ENCODE data around the gene ZNF487. TPM values are rescaled to one million over a fixed set of nuclear protein-coding genes. Genes with fewer than 3 reads are reported as not detected.

The ZNF487 gene
- total and polyA plus RNA-seq, 3 experiments from 2014 or later = 1.5 to 7.9 (median 4.2) TPM

DNA sequence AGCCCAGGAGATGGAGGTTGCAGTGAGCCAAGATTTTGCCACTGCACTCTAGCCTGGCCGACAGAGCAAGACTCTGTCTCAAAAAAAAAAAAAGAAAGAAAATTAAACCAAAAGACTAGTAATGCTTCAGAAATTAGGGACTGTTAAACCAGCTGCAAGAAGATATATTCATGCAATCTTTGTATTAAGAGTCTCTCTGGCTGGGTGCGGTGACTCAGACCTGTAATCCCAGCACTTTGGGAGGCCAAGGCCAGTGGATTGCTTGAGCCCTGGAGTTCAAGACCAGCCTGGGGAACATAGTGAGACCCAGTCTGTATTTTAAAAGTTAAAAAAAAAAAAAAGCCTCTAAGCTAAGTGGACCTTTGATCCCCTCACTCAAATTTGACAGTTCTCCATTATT lies 25.4 kb upstream of the ZNF487 start:
- ChIA-PET CTCF (interaction anchor here (1.0 to 1.3 kb wide), 2 partner anchors 10 to 22 kb away, joined by 3 read pairs; no protein-coding TSS in a partner anchor), POLR2A (no interaction called here)
- H3K27me3 ChIP-seq (ENCODE audit: insufficient read depth, low read length, poor library complexity, severe bottlenecking) = no peaks in the 10 kb centered on the region
- H3K4me3 ChIP-seq (ENCODE audit: low read length) = no peak overlapping the region
- H3K27ac ChIP-seq (ENCODE audit: low read depth, low read length) = no peak overlapping the region
- H3K4me1 Mint-ChIP-seq = peaks cover 6 to 11% (median 8%) of the 10 kb centered on the region in 3 donors
- H3K36me3 ChIP-seq (ENCODE audit: insufficient read depth, low read length) = no peaks in the 10 kb centered on the region
- H3K27me3 Mint-ChIP-seq = peaks cover 0 to 2% of the 10 kb centered on the region in 2 donors
- H3K27ac Mint-ChIP-seq = peak overlapping the region in 4 of 8 donors; percentile 4 to 98 (median 48)
- DNase-seq = no peak
- peak overlapping the region in 1 of 7 donors; percentile 80 for H3K4me3 Mint-ChIP-seq
- H3K9me3 Mint-ChIP-seq = no peaks in the 10 kb centered on the region
- H3K36me3 Mint-ChIP-seq = peaks cover 0 to 15% (median 0%) of the 10 kb centered on the region in 3 donors
- no peaks in the 10 kb centered on the region for H3K9me3 ChIP-seq (ENCODE audit: low read length)
- H3K4me1 ChIP-seq (ENCODE audit: insufficient read depth, low read length) = peaks cover 8% of the 10 kb centered on the region

DNA sequence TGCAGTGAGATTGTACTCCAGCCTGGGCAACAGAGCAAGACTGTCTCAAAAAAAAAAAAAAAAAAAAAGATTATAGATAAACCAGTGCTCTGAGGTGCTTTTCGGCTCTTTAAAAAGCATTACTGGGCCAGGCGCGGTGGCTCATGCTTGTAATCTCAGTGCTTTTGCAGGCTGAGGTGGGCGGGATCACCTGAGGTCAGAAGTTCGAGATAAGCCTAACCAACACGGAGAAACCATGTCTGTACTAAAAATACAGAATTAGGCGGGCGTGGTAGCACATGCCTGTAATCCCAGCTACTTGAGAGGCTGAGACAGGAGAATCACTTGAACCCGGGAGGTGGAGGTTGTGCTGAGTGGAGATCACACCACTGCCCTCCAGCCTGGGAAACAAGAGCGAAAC lies 21.4 kb upstream of the ZNF487 start:
- no peak for DNase-seq
- peaks cover 23 to 30% (median 25%) of the 10 kb centered on the region in 3 donors for H3K4me1 Mint-ChIP-seq
- no peak overlapping the region for H3K27ac ChIP-seq (ENCODE audit: low read depth, low read length)
- H3K4me1 ChIP-seq (ENCODE audit: insufficient read depth, low read length) = peaks cover 29% of the 10 kb centered on the region
- H3K9me3 Mint-ChIP-seq = no peaks in the 10 kb centered on the region
- no peaks in the 10 kb centered on the region for H3K9me3 ChIP-seq (ENCODE audit: low read length)
- no peaks in the 10 kb centered on the region for H3K27me3 Mint-ChIP-seq
- peaks cover 0 to under 1% (median 0%) of the 10 kb centered on the region in 3 donors for H3K36me3 Mint-ChIP-seq
- H3K27ac Mint-ChIP-seq = no peak overlapping the region
- H3K27me3 ChIP-seq (ENCODE audit: insufficient read depth, low read length, poor library complexity, severe bottlenecking) = no peaks in the 10 kb centered on the region
- ChIA-PET POLR2A (no interaction called here), CTCF (no interaction called here)
- no peak overlapping the region for H3K4me3 Mint-ChIP-seq
- H3K4me3 ChIP-seq (ENCODE audit: low read length) = no peak overlapping the region
- no peaks in the 10 kb centered on the region for H3K36me3 ChIP-seq (ENCODE audit: insufficient read depth, low read length)

DNA sequence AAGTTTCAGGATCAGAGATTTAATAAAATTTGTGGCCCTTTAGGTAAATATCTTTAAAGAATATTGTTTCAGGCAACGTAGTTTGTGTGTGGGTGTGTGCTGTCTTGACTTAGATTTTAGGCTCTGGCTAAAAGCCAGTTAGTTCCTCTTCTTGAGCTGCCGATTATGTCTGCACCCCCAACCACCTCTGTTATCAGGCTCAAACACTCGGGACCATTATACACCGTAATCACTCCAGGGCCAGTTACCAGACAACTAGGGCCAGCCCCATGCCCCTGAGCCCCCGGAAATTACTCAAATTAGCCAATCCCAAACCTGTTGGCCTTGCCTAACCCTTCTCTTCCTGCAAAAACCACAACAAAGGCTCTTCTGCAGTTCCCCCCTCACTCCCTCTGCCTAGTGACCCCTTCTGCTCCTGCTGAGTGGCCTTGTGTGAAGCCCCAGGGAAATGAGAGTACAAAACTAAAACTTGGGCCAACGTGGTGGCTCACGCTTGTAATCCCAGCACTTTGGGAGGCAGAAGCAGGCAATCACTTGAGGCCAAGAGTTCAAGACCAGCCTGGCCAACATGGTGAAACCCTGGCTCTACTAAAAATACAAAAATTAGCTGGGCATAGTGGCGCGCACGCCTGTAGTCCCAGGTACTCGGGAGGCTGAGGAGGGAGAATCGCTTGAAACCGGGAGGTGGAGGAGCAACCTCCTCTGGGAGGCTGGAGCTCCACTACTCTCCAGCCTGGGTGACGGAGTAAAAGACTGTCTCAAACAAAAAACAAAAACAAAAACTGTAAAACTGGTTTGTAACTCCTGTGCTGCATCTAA lies 18.8 kb upstream of the ZNF487 start:
- ChIA-PET CTCF (interaction anchor here (2.5 kb wide), 1 partner anchor 8 kb away, joined by 14 read pairs; the partner anchor contains the start of gene HNRNPF), POLR2A (interaction anchor here (0.6 to 2.9 kb wide), 4 partner anchors 9 to 25 kb away, joined by 3 to 24 read pairs (median 3); partner anchors contain the start of gene HNRNPF)
- H3K4me1 Mint-ChIP-seq = peaks cover 33 to 39% (median 38%) of the 10 kb centered on the region in 3 donors
- DNase-seq = peak; percentile 24 to 67 (median 51)
- H3K27me3 Mint-ChIP-seq = no peaks in the 10 kb centered on the region
- H3K9me3 Mint-ChIP-seq = no peaks in the 10 kb centered on the region
- Histone ChIP-seq H3K27ac (ENCODE audit: low read depth, low read length) (peak overlapping the region; percentile 82), H3K4me3 (ENCODE audit: low read length) (no peak overlapping the region), H3K36me3 (ENCODE audit: insufficient read depth, low read length) (no peaks in the 10 kb centered on the region), H3K4me1 (ENCODE audit: insufficient read depth, low read length) (peaks cover 37% of the 10 kb centered on the region), H3K27me3 (ENCODE audit: insufficient read depth, low read length, poor library complexity, severe bottlenecking) (no peaks in the 10 kb centered on the region), H3K9me3 (ENCODE audit: low read length) (no peaks in the 10 kb centered on the region)
- peak overlapping the region; percentile 61 to 73 (median 67) for H3K4me3 Mint-ChIP-seq
- H3K36me3 Mint-ChIP-seq = peaks cover 0 to 4% (median 0%) of the 10 kb centered on the region in 3 donors
- peak overlapping the region; percentile 90 to 100 (median 94) for H3K27ac Mint-ChIP-seq

DNA sequence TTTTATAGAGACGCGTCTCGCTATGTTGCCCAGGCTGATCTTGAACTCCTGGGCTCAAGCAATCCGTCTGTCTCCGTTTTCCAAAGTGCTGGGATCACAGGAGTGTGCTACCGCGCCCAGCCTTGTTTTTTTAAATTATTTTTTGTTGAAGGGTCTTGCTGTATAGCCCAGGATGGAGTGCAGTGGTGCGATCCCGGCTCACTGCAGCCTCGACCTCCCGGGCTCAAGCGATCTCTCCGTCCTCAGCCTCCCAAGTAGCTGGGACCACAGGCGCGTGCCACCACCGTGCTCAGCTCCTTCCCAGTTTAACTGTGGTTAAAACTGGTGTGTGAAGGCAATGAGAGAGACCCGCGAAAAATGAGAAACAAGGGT lies 16.9 kb upstream of the ZNF487 start:
- H3K27ac ChIP-seq (ENCODE audit: low read depth, low read length) = peak overlapping the region; percentile 88
- CTCF ChIA-PET = interaction anchor here (0.8 to 2.5 kb wide), 10 partner anchors 10 to 197 kb away, joined by 3 to 14 read pairs (median 4); partner anchors contain the start of genes HNRNPF and ZNF487
- H3K9me3 ChIP-seq (ENCODE audit: low read length) = no peaks in the 10 kb centered on the region
- Mint-ChIP-seq H3K4me3 (peak overlapping the region; percentile 75 to 94 (median 78)), H3K36me3 (peaks cover 0 to 4% (median 0%) of the 10 kb centered on the region in 3 donors), H3K27me3 (no peaks in the 10 kb centered on the region), H3K4me1 (peaks cover 33 to 39% (median 38%) of the 10 kb centered on the region in 3 donors), H3K27ac (peak overlapping the region; percentile 83 to 100 (median 95)), H3K9me3 (no peaks in the 10 kb centered on the region)
- H3K4me1 ChIP-seq (ENCODE audit: insufficient read depth, low read length) = peaks cover 37% of the 10 kb centered on the region
- no peaks in the 10 kb centered on the region for H3K27me3 ChIP-seq (ENCODE audit: insufficient read depth, low read length, poor library complexity, severe bottlenecking)
- DNase-seq = no peak
- peak overlapping the region; percentile 90 for H3K4me3 ChIP-seq (ENCODE audit: low read length)
- H3K36me3 ChIP-seq (ENCODE audit: insufficient read depth, low read length) = no peaks in the 10 kb centered on the region
- POLR2A ChIA-PET = interaction anchor here (1.0 to 2.9 kb wide), 6 partner anchors 11 to 153 kb away, joined by 3 to 24 read pairs (median 4); partner anchors contain the start of genes HNRNPF and ZNF487

DNA sequence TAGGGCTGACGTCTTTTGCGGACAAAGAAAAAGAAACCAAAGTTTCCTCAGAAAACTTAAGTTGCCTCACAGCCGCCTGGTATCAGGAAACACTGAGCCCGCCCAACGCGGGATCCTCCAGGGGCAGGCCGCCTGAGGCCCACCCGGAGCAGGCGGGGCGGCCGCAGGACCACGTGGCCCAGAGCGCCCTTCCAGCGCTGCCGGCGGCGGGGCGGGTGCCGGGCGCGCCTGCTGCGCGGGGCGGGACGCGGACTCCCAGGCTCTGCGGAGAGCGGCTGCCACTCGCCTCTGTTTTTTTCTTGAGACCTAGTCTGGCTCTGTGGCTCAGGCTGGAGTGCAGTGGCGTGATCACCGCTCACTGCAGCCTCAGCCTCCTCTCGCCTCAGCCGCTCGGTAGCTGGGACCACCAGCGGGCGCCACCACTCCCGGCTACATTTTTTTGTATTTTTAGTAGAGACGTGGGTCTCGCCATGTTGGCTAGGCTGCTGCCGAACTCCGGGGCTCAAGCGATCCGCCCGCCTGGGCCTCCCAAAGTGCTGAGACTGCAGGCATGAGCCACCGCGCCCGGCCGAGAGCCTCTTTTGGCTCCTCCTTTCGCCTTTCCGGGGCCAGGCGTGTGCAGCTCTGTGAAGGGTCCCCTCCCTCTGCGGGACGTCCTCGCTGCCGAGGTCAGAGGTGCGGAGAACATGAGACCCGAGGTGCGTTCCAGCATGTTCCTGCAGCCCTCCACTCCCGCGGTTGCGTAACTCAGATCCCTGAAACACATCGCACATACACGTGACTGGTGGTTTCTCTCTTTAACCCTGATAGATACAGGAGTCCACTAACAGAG lies 16.3 kb upstream of the ZNF487 start:
- DNase-seq = peak; percentile 78 to 91 (median 89)
- peak overlapping the region; percentile 92 to 94 (median 94) for H3K4me3 Mint-ChIP-seq
- H3K36me3 Mint-ChIP-seq = peaks cover 0 to 4% (median 0%) of the 10 kb centered on the region in 3 donors
- POLR2A ChIA-PET = interaction anchor here (0.6 to 2.9 kb wide), 8 partner anchors 8 to 152 kb away, joined by 3 to 24 read pairs (median 4); partner anchors contain the start of genes HNRNPF and ZNF487
- no peaks in the 10 kb centered on the region for H3K9me3 Mint-ChIP-seq
- CTCF ChIA-PET = interaction anchor here (0.8 to 2.1 kb wide), 11 partner anchors 9 to 198 kb away, joined by 3 to 11 read pairs (median 3); partner anchors contain the start of gene ZNF487
- no peaks in the 10 kb centered on the region for H3K27me3 ChIP-seq (ENCODE audit: insufficient read depth, low read length, poor library complexity, severe bottlenecking)
- peak overlapping the region; percentile 97 to 100 (median 98) for H3K27ac Mint-ChIP-seq
- H3K4me1 Mint-ChIP-seq = peaks cover 33 to 39% (median 38%) of the 10 kb centered on the region in 3 donors
- no peaks in the 10 kb centered on the region for H3K9me3 ChIP-seq (ENCODE audit: low read length)
- H3K27me3 Mint-ChIP-seq = no peaks in the 10 kb centered on the region
- H3K4me1 ChIP-seq (ENCODE audit: insufficient read depth, low read length) = peaks cover 37% of the 10 kb centered on the region
- H3K27ac ChIP-seq (ENCODE audit: low read depth, low read length) = peak overlapping the region; percentile 88
- H3K36me3 ChIP-seq (ENCODE audit: insufficient read depth, low read length) = no peaks in the 10 kb centered on the region
- H3K4me3 ChIP-seq (ENCODE audit: low read length) = peak overlapping the region; percentile 90

DNA sequence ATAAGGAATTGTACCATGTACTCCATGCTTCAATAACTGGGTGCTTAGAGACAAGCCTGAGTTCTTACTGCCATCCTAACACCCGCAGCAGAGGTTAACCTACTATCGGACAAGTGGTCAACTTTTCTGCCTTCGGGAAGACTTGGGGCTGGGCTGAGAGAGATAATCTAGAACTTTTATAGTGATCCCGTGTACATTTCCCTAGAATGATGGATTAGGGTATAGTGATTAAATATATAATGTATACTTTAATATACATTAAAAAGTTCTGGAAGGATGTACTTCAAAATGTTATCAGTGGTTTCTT lies 15.8 kb upstream of the ZNF487 start:
- POLR2A ChIA-PET = interaction anchor here (0.6 to 2.9 kb wide), 6 partner anchors 7 to 25 kb away, joined by 3 to 24 read pairs (median 4); partner anchors contain the start of genes HNRNPF and ZNF487
- Histone ChIP-seq H3K9me3 (ENCODE audit: low read length) (no peaks in the 10 kb centered on the region), H3K27me3 (ENCODE audit: insufficient read depth, low read length, poor library complexity, severe bottlenecking) (no peaks in the 10 kb centered on the region), H3K4me1 (ENCODE audit: insufficient read depth, low read length) (peaks cover 41% of the 10 kb centered on the region), H3K27ac (ENCODE audit: low read depth, low read length) (peak overlapping the region; percentile 88), H3K4me3 (ENCODE audit: low read length) (peak overlapping the region; percentile 90), H3K36me3 (ENCODE audit: insufficient read depth, low read length) (no peaks in the 10 kb centered on the region)
- Mint-ChIP-seq H3K27me3 (no peaks in the 10 kb centered on the region), H3K36me3 (peaks cover 0 to 4% (median 0%) of the 10 kb centered on the region in 3 donors), H3K4me3 (peak overlapping the region; percentile 92 to 94 (median 94)), H3K9me3 (no peaks in the 10 kb centered on the region), H3K27ac (peak overlapping the region; percentile 97 to 100 (median 98)), H3K4me1 (peaks cover 33 to 39% (median 38%) of the 10 kb centered on the region in 3 donors)
- DNase-seq = no peak
- CTCF ChIA-PET = interaction anchor here (0.8 to 2.1 kb wide), 7 partner anchors 9 to 30 kb away, joined by 3 to 11 read pairs (median 3); partner anchors contain the start of gene ZNF487

DNA sequence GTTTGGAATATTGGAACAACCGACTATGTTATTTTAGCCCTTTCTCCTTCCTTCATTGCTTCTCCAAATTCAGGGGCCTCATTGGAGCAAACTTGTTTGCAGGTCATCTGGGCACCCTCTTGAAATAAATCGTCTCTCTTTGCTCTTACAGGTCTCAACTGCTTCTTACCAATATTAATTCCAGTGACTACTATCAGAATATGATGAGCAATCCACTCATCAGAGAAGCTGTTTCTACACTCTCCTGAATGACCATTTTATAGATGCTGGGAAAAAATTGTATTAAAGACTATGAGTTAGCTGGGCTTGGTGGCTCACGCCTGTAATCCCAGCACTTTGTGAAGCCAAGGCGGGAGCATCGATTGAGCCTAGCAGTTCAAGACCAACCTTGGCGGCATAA lies 15.4 kb upstream of the ZNF487 start:
- Histone ChIP-seq H3K4me1 (ENCODE audit: insufficient read depth, low read length) (peaks cover 44% of the 10 kb centered on the region), H3K27ac (ENCODE audit: low read depth, low read length) (no peak overlapping the region), H3K36me3 (ENCODE audit: insufficient read depth, low read length) (no peaks in the 10 kb centered on the region), H3K4me3 (ENCODE audit: low read length) (no peak overlapping the region), H3K9me3 (ENCODE audit: low read length) (no peaks in the 10 kb centered on the region), H3K27me3 (ENCODE audit: insufficient read depth, low read length, poor library complexity, severe bottlenecking) (no peaks in the 10 kb centered on the region)
- Mint-ChIP-seq H3K27ac (peak overlapping the region; percentile 71 to 100 (median 93)), H3K9me3 (no peaks in the 10 kb centered on the region), H3K4me1 (peaks cover 33 to 39% (median 38%) of the 10 kb centered on the region in 3 donors), H3K4me3 (peak overlapping the region; percentile 40 to 94 (median 66)), H3K27me3 (no peaks in the 10 kb centered on the region), H3K36me3 (peaks cover 0 to 4% (median 0%) of the 10 kb centered on the region in 3 donors)
- ChIA-PET POLR2A (interaction anchor here (0.6 kb wide), 1 partner anchor 153 kb away, joined by 4 read pairs; no protein-coding TSS in a partner anchor), CTCF (interaction anchor here (1.3 to 1.4 kb wide), 2 partner anchors 10 to 12 kb away, joined by 3 read pairs; no protein-coding TSS in a partner anchor)
- no peak for DNase-seq
